Measurements from ENCODE around the gene AMD1. TPM values are rescaled to one million over a fixed set of nuclear protein-coding genes. Genes with fewer than 3 reads are reported as not detected.

The AMD1 gene
- total and polyA plus RNA-seq, 9 of the 15 experiments (the other 6 are each of a cell fraction or from before 2014, with no cell fraction given): 60.0 to 151 (median 85.6) TPM

- TF ChIP-seq TEAD4 (IDR thresholded peaks at IDR 0.05; ENCODE audit: low read length): 0 out of 2 replicates have a peak, but pooled peaks have one; percentile 1
- no peak for TF ChIP-seq TEAD4 (CRISPR knock-in tag; IDR thresholded peaks at IDR 0.05; ENCODE audit: borderline replicate concordance)
- peak; percentile 76; the same call in 1 of the 2 replicates for TF ChIP-seq POLR2G (IDR thresholded peaks at IDR 0.05; ENCODE audit: low read depth, low read length)
- peak in 2 of 3 experiments; percentile 26 to 64 for TF ChIP-seq YY1 (IDR thresholded peaks at IDR 0.05; ENCODE audit: borderline replicate concordance in 1 of 3, control insufficient read depth in 1 of 3, extremely low read depth in 1 of 3, insufficient read depth in 3 of 3, insufficient read length in 1 of 3, insufficient replicate concordance in 2 of 3, low read depth in 1 of 3, low read length in 2 of 3)
- peak; percentile 47; the same call in 1 of the 2 replicates for TF ChIP-seq PRMT5 (CRISPR knock-in tag; IDR thresholded peaks at IDR 0.05)
- no peak for TF ChIP-seq REST (IDR thresholded peaks at IDR 0.05; ENCODE audit: borderline replicate concordance)
- 0 out of 2 replicates have a peak, but pooled peaks have one; percentile 27 for TF ChIP-seq REST (CRISPR knock-in tag; IDR thresholded peaks at IDR 0.05; ENCODE audit: low read depth)
- TF ChIP-seq ZNF253 (CRISPR knock-in tag; conservative IDR thresholded peaks at IDR 0.05): no peak
- TF ChIP-seq HDAC2 (IDR thresholded peaks at IDR 0.05): no peak
- 0 out of 2 replicates have a peak, but pooled peaks have one; percentile 1 for TF ChIP-seq EP400 (IDR thresholded peaks at IDR 0.05)
- no peak for TF ChIP-seq HDAC1 (IDR thresholded peaks at IDR 0.05)
- peak; percentile 91 for TF ChIP-seq CHD1 (IDR thresholded peaks at IDR 0.05; ENCODE audit: low read length)
- no peak for TF ChIP-seq ZNF778 (CRISPR knock-in tag; IDR thresholded peaks at IDR 0.05)
- TF ChIP-seq RB1 (IDR thresholded peaks at IDR 0.05; ENCODE audit: low read depth): peak; percentile 35; the same call in 1 of the 2 replicates
- no peak for TF ChIP-seq ZNF57 (CRISPR knock-in tag; IDR thresholded peaks at IDR 0.05)
- TF ChIP-seq ZNF780A (CRISPR knock-in tag; IDR thresholded peaks at IDR 0.05): no peak
- TF ChIP-seq YBX1 (IDR thresholded peaks at IDR 0.05): no peak
- peak; percentile 92 for TF ChIP-seq ZSCAN29 (IDR thresholded peaks at IDR 0.05)
- no peak for TF ChIP-seq ATF1 (CRISPR knock-in tag; IDR thresholded peaks at IDR 0.05)
- peak; percentile 73 for TF ChIP-seq ATF1 (tag; IDR thresholded peaks at IDR 0.05)
- TF ChIP-seq FIP1L1 (IDR thresholded peaks at IDR 0.05; ENCODE audit: low read depth, low read length, poor library complexity, severe bottlenecking): peak; percentile 84
- TF ChIP-seq ZNF511 (CRISPR knock-in tag; IDR thresholded peaks at IDR 0.05): peak; percentile 65; the same call in 1 of the 2 replicates
Measured at GRCh38 chr6:110874880-110875547, 429 bp downstream of the AMD1 start (continued).
